ENCODE data around the gene HDAC1.

HDAC1 gene

GRCh38 chr1:32373996-32374592 is 82.2 kb downstream of the HDAC1 start:
- no peak for DNase-seq (ENCODE audit: low read depth)

- DNase-seq (ENCODE audit: low read depth), result no peak
Observed at GRCh38 chr1:32376199-32376598, 84.3 kb downstream of the HDAC1 start.

- no peak for DNase-seq (ENCODE audit: low read depth)
Observed at GRCh38 chr1:32377541-32378220, 85.8 kb downstream of the HDAC1 start.

- DNase-seq (ENCODE audit: low read depth), result no peak
Observed at GRCh38 chr1:32380057-32380456, 88.2 kb downstream of the HDAC1 start.
